ENCODE results near the gene ZNF175.

ZNF175 gene

DNA sequence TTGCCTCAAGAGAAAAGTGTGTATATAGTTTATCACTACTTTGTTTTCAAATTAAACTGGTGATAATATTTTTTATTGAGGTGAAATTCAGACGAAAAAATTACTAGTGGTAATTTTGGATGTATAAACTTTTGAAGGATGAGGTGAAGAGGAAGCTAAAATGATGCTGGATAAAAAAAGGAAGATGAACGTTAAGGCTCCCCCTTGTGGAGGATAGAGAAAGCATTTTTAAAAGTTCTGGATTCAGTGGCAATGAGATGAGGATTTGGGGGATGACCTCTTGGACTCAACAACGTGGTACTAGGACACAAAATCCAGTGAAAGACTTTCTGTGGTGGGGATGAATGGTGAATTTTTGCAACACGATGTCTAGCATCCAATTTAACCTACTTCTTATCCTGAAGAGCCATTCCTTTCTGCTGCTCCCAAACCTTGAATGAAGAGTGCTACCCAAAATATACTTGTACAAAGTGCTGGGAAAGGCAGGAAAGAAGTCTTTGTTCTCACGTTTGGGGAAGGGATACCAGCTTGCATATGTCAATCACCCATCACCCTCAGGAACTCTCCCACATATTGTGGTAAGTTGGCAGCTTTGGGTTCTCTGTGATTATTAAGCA is 66.4 kb downstream of the ZNF175 start:
- no peak for DNase-seq

DNA sequence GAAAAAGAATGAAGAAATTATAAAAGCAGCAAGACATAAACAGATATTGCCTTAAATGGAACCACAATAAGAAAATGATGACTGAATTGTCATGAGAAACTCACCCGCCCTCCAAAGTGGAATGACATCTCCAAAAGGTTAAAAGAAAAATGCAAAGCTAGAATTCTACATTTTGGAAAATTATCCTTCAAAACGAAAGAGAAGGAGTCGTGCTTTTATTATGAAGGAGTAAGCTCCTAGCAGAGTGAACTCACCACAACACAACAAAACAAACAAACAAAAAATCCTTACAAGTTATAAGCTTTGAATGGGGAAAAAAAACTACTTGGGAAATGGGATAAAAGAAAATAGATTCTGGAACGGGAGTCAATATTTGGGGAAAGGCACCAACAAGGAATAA is 68.8 kb downstream of the ZNF175 start:
- DNase-seq, result no peak

DNA sequence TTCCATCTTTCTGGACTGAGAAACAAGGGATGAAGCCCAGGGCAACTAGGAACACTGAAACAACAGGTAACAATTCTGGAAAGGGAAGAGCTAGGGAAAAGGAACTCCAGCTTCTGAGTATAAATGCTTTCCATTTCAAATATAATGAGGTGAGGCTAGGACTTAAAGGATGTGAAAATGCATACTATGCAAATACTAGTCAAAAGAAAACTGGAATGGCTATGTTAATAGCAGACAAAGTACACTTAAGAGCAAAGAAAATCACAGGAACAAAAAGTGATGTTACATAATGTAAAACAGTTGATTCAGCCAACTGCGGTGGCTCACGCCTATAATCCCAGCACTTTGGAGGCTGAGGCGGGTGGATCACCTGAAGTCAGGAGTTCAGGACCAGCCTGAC is 69.3 kb downstream of the ZNF175 start:
- DNase-seq, result no peak

DNA sequence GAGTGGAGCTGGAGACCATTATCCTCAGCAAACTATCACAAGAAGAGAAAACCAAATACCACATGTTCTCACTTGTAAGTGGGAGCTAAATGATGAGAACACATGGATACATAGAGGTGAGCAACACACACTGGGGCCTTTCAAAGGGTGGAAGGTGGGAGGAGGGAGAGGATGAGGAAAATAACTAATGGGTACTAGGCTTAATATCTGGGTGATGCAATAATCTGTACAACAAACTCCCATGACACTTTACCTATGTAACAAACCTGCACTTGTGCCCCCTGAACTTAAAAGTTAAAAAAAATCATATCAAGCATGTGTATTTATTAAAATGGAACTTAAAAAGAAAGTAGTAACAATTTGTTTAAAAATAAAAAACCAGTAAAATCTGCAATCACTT is 70.6 kb downstream of the ZNF175 start:
- DNase-seq, result no peak

All from NCI-H187 treated with DMSO at 0.1 percent for 48 hours (cell line).